ENCODE data around the gene PRKAR1B.

DNA sequence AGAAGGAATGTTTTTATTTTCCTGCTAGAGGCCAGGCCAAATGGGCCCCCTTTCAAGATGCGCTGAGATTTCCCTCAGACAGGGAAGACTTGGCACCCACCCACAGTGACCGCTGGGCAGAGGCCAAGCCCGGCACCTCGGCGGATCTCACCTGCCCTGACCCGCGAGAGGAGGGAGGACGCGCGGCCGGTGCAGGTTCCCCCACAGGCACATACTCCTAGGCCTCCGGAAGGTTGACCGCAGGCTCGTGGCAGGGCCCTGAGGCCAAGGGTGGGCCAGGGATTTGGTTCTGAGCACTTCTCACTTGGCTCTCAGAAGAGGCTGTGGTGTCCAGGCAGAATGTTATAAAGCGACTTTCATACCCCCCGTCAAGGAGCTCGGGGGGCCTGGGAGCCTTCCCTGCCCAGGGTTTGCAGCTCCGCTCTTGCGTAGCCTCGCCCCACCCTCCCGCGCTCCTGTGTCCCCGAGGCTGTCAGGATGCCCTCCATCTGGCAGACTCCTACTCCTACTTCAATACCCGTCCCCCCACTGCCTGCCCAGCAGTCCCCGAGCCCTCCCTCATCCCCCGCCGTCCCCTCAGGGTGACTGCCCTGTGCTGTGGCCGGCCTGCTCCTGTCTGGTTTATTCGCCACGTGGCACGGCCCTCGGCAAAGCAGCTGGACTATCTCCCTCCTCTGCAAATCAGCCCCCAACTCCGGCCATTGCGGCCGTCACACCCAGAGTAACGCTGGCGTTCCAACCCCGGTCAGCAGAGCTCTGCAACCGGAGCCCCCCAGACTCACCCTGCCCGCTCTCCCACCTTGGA, 156.9 kb downstream of the PRKAR1B start:
- TF ChIP-seq, protein P1, sequence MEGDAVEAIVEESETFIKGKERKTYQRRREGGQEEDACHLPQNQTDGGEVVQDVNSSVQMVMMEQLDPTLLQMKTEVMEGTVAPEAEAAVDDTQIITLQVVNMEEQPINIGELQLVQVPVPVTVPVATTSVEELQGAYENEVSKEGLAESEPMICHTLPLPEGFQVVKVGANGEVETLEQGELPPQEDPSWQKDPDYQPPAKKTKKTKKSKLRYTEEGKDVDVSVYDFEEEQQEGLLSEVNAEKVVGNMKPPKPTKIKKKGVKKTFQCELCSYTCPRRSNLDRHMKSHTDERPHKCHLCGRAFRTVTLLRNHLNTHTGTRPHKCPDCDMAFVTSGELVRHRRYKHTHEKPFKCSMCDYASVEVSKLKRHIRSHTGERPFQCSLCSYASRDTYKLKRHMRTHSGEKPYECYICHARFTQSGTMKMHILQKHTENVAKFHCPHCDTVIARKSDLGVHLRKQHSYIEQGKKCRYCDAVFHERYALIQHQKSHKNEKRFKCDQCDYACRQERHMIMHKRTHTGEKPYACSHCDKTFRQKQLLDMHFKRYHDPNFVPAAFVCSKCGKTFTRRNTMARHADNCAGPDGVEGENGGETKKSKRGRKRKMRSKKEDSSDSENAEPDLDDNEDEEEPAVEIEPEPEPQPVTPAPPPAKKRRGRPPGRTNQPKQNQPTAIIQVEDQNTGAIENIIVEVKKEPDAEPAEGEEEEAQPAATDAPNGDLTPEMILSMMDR (IDR thresholded peaks at IDR 0.05 in 8 of 11, conservative IDR thresholded peaks at IDR 0.05 in 3 of 11) = no peak
- TF ChIP-seq POLR2AphosphoS5 (IDR thresholded peaks at IDR 0.05) = no peak
